HCT116 (cell line): ENCODE results near the gene PLEKHM3. TPM values are rescaled to one million over a fixed set of nuclear protein-coding genes. Genes with fewer than 3 reads are reported as not detected.

Source experiments
- ATAC-seq: fragments of 200-7000 bp; cut with Tn5 transposase; 2 replicates; pipeline ENCODE4 v1.9.1; 2020; ENCODE audit warnings: mild to moderate bottlenecking, moderate library complexity
- BruUV-seq: library from RNA; stranded (reverse); fragments of 400-500 nt; replicated peaks from 2 replicates; lab custom pipeline; 2021; lab: Mats Ljungman, UMichigan
- CTCF ChIA-PET: fragments of 300-600 bp; sonication (Branson Sonifier 250); formaldehyde crosslinking; loops from one replicate; lab custom pipeline; 2021; ENCODE audit warnings: antibody characterized with exemption; lab: Charles Lee
- POLR2A ChIA-PET: fragments of 300-600, 350-600 bp; sonication (Branson Sonifier 250); formaldehyde crosslinking; loops from one replicate; lab custom pipeline; 2021; ENCODE audit warnings: antibody characterized with exemption; lab: Charles Lee
- RAD21 ChIA-PET, 2 experiments: fragments of 300-600 bp; sonication (Branson Sonifier 250); formaldehyde crosslinking; loops; one replicate each; lab custom pipeline; 2023; ENCODE audit warnings: low total read pairs in 2 of 2; ENCODE audit not compliant: uncharacterized antibody in 2 of 2, unreplicated experiment in 2 of 2, low non-redundant PET in 1 of 2; lab: Charles Lee
- DNase-seq: peaks from one replicate; pipeline ENCODE4 v3.0.0-alpha.2; 2010; ENCODE audit warnings: low read depth, low spot score
- H2AFZ ChIP-seq: fragments of 200-600 bp; shearing (Covaris generic), sonication (generic); 2 replicates; pipeline ENCODE4 v1.6.1; 2017; ENCODE audit warnings: low read depth, mixed run types, mixed read lengths, antibody characterized with exemption, low read length; ENCODE audit not compliant: poor library complexity, severe bottlenecking
- H3K27ac ChIP-seq: 2 replicates; pipeline ENCODE4 v1.5.1; 2012; ENCODE audit warnings: low read depth, low read length
- H3K27me3 ChIP-seq: fragments of 200-600 bp; sonication (generic); 2 replicates; pipeline ENCODE4 v1.6.1; 2016; ENCODE audit warnings: mixed run types, low read length, mixed read lengths; ENCODE audit not compliant: insufficient read depth
- H3K36me3 ChIP-seq, 2 experiments: fragments of 200-500 bp in 1 of 2; fragments of 200-600 bp in 1 of 2; sonication (Bioruptor generic) in 1 of 2; sonication (generic) in 1 of 2; 2 replicates each; pipeline versions ENCODE4 v1.5.1 to v1.6.1; 2014 to 2016; ENCODE audit warnings: low read length in 2 of 2, inconsistent platforms in 1 of 2, mixed read lengths in 1 of 2, mixed run types in 1 of 2; ENCODE audit not compliant: insufficient read depth in 2 of 2, control insufficient read depth in 1 of 2
- H3K4me1 ChIP-seq, 2 experiments: fragments of 200-600 bp in 1 of 2; sonication (generic) in 1 of 2; 2 replicates each; pipeline versions ENCODE4 v1.5.1 to v1.6.1; 2012 to 2017; ENCODE audit warnings: low read length in 2 of 2, inconsistent platforms in 1 of 2, mild to moderate bottlenecking in 1 of 2, mixed read lengths in 1 of 2, mixed run types in 1 of 2, moderate library complexity in 1 of 2; ENCODE audit not compliant: insufficient read depth in 2 of 2, control insufficient read depth in 1 of 2
- H3K4me2 ChIP-seq: fragments of 200-600 bp; sonication (generic); 2 replicates; pipeline ENCODE4 v1.6.1; 2017; ENCODE audit warnings: mixed run types, low read length, mixed read lengths
- H3K4me3 ChIP-seq, 2 experiments: fragments of 200-600 bp in 1 of 2; sonication (generic) in 1 of 2; replicated peaks in 1 of 2; 2 replicates each; pipeline ENCODE4 v1.5.1; 2011 to 2016; ENCODE audit warnings: low read length in 2 of 2, control low read depth in 1 of 2, low read depth in 1 of 2, mild to moderate bottlenecking in 1 of 2, mixed read lengths in 1 of 2, mixed run types in 1 of 2
- H3K79me2 ChIP-seq: fragments of 200-600 bp; sonication (generic); 2 replicates; pipeline ENCODE4 v1.6.1; 2017; ENCODE audit warnings: mild to moderate bottlenecking, mixed run types, low read length, moderate library complexity, mixed read lengths; ENCODE audit not compliant: insufficient read depth
- H3K9ac ChIP-seq: fragments of 200-600 bp; sonication (generic); 2 replicates; pipeline ENCODE4 v1.6.1; 2016; ENCODE audit warnings: low read length, mixed read lengths
- H3K9me2 ChIP-seq: fragments of 200-600 bp; sonication (generic), shearing (Covaris generic); 2 replicates; pipeline ENCODE4 v1.6.1; 2017; ENCODE audit warnings: mixed run types, mild to moderate bottlenecking, moderate library complexity; ENCODE audit not compliant: insufficient read depth
- H3K9me3 ChIP-seq, 2 experiments: fragments of 200-500 bp in 1 of 2; fragments of 200-600 bp in 1 of 2; sonication (Bioruptor generic) in 1 of 2; sonication (generic) in 1 of 2; 2 replicates each; pipeline ENCODE4 v1.6.1; 2014 to 2017; ENCODE audit warnings: low read length in 2 of 2, mixed read lengths in 2 of 2, inconsistent platforms in 1 of 2, low read depth in 1 of 2, mild to moderate bottlenecking in 1 of 2, mixed run types in 1 of 2, moderate library complexity in 1 of 2; ENCODE audit not compliant: control insufficient read depth in 1 of 2, insufficient read depth in 1 of 2
- H4K20me1 ChIP-seq: fragments of 200-600 bp; sonication (generic), shearing (Covaris generic); 2 replicates; pipeline ENCODE4 v1.6.1; 2017; ENCODE audit warnings: mixed run types, mild to moderate bottlenecking, moderate library complexity; ENCODE audit not compliant: insufficient read depth
- CBX3 ChIP-seq: IDR thresholded peaks from 2 replicates; pipeline ENCODE4 v1.6.1; 2012; ENCODE audit warnings: low read depth
- ELF1 ChIP-seq: IDR thresholded peaks from 2 replicates; pipeline ENCODE4 v1.6.1; 2012; ENCODE audit warnings: low read depth, borderline replicate concordance
- POLR2AphosphoS5 ChIP-seq: IDR thresholded peaks from 2 replicates; pipeline ENCODE4 v1.6.1; 2011; ENCODE audit warnings: mild to moderate bottlenecking, low read depth, low read length, moderate library complexity
- SIN3A ChIP-seq: IDR thresholded peaks from 2 replicates; pipeline ENCODE4 v1.6.1; 2012; ENCODE audit warnings: low read depth
- SP1 ChIP-seq: IDR thresholded peaks from 2 replicates; pipeline ENCODE4 v1.6.1; 2012; ENCODE audit warnings: low read depth
- SRF ChIP-seq: IDR thresholded peaks from 2 replicates; pipeline ENCODE4 v1.6.1; 2012; ENCODE audit warnings: low read depth
- YY1 ChIP-seq: IDR thresholded peaks from 2 replicates; pipeline ENCODE4 v1.6.1; 2011; ENCODE audit warnings: low read length, low read depth, moderate library complexity, mild to moderate bottlenecking; ENCODE audit not compliant: insufficient replicate concordance; ENCODE audit errors: extremely low read depth
- ZFX ChIP-seq: fragments of 450-650 bp; IDR thresholded peaks from 2 replicates; pipeline ENCODE4 v1.6.1; 2017
- intact Hi-C: fragments of 100-400 bp; cut with micrococcal nuclease; formaldehyde crosslinking; loops from 2 replicates; pipeline ENCODE4 v1.10.0; 2022
- total RNA-seq: library from RNA; stranded (reverse); gene quantifications from one replicate; pipeline ENCODE4 v1.2.1, GENCODE V29; 2021; ENCODE audit not compliant: unreplicated experiment
- TF ChIP-seq, protein P1 (sequence below): IDR thresholded peaks from 2 replicates; pipeline ENCODE4 v1.6.1; 2012
- TF ChIP-seq, protein P2 (sequence below): IDR thresholded peaks from 2 replicates; pipeline ENCODE4 v1.6.1; 2012; ENCODE audit warnings: low read depth
- TF ChIP-seq, protein P3 (sequence below): IDR thresholded peaks from 2 replicates; pipeline ENCODE4 v1.6.1; 2011; ENCODE audit warnings: mild to moderate bottlenecking, low read length, moderate library complexity; ENCODE audit not compliant: insufficient replicate concordance; ENCODE audit errors: extremely low read depth
- TF ChIP-seq, protein P4 (sequence below): IDR thresholded peaks from 2 replicates; pipeline ENCODE4 v1.6.1; 2012

The PLEKHM3 gene
- total RNA-seq, 1 experiment from 2014 or later = 6.3 TPM

DNA sequence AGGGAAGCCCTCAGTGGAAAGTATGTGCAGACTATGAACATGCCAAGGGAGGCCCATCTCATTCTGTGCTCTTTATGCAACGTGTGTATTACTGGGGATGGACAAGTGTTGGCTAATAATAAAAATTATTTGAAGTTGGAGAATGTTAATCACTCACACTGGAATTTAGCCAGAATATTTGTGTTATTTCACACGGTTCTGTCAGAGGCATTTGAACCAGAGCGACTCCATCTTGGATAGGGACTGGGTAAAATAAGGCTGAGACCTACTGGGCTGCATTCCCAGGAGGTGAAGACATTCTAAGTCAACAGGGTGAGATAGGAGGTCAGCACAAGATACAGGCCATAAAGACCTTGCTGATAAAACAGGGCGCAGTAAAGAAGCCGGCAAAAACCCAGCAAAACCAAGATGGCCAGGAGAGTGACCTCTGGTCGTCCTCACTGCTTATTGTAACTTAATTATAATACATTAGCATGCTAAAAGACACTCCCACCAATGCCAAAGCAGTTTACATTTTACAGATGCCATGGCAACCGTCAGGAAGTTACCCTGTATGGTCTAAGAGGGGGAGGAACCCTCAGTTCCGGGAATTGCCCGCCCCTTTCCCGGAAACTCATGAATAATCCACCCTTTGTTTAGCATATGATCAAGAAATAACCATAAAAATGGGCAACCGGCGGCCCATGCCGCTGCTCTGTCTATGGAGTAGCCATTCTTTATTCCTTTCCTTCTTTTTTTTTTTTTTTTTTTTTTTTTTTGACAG, 253.1 kb downstream of the PLEKHM3 start:
- Histone ChIP-seq H3K9me2 (no peaks in the 10 kb centered on the region), H3K4me2 (no peak overlapping the region), H3K27me3 (no peaks in the 10 kb centered on the region), H4K20me1 (no peaks in the 10 kb centered on the region), H2AFZ (no peak overlapping the region), H3K9me3 (no peaks in the 10 kb centered on the region), H3K9ac (no peak overlapping the region), H3K79me2 (peaks cover 5% of the 10 kb centered on the region; the same call in 1 of the 2 replicates), H3K36me3 (peaks cover 0 to 5% of the 10 kb centered on the region in 2 experiments; a peak in 2 of 4 replicates), H3K27ac (no peak overlapping the region), H3K4me3 (no peak overlapping the region), H3K4me1 (peaks cover 4 to 16% of the 10 kb centered on the region in 2 experiments; a peak in 3 of 4 replicates)
- no TSS peak for BruUV-seq
- RAD21 ChIA-PET = no interaction called here
- TF ChIP-seq, protein P1, sequence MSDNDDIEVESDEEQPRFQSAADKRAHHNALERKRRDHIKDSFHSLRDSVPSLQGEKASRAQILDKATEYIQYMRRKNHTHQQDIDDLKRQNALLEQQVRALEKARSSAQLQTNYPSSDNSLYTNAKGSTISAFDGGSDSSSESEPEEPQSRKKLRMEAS = no peak
- TF ChIP-seq SRF = 0 out of 2 replicates have a peak, but pooled peaks have one; percentile 29
- CTCF ChIA-PET = no interaction called here
- ATAC-seq (no peak), DNase-seq (no peak)
- intact Hi-C loops = no loop called here
- POLR2A ChIA-PET = no interaction called here

DNA sequence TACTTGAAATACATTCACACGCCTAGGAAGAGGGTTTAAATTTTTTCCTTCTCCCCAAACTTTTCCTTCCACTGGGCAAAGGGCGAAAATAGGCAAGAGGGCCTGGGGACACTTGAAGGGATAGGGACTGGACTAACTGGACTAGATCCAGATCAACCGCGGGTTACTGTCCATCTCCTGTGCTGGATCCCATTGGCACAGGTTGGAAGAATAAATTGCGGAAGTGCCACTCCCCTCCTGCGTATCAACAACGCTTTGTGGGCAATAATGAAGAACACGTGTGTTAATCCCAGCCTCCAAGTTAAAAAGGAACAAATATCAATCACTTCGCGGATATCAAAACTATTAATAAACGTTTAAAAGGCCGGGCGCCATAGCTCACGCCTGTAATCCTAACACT, 253.9 kb downstream of the PLEKHM3 start:
- Histone ChIP-seq H3K9me2 (no peaks in the 10 kb centered on the region), H3K27ac (no peak overlapping the region), H3K4me1 (peaks cover 4 to 16% of the 10 kb centered on the region in 2 experiments; a peak in 3 of 4 replicates), H3K36me3 (peaks cover 0 to 7% of the 10 kb centered on the region in 2 experiments; a peak in 2 of 4 replicates), H3K79me2 (peaks cover 7% of the 10 kb centered on the region; the same call in 1 of the 2 replicates), H3K9ac (no peak overlapping the region), H3K27me3 (no peaks in the 10 kb centered on the region), H3K9me3 (no peaks in the 10 kb centered on the region), H3K4me3 (no peak overlapping the region), H4K20me1 (no peaks in the 10 kb centered on the region), H3K4me2 (no peak overlapping the region), H2AFZ (no peak overlapping the region)
- ChIA-PET CTCF (no interaction called here), RAD21 (no interaction called here), POLR2A (no interaction called here)
- ATAC-seq (no peak), DNase-seq (no peak)
- intact Hi-C loops = no loop called here
- no TSS peak for BruUV-seq
- TF ChIP-seq SP1 = no peak
- no peak for TF ChIP-seq CBX3
- no peak for TF ChIP-seq SIN3A
- no peak for TF ChIP-seq YY1
- no peak for TF ChIP-seq SRF
- TF ChIP-seq, protein P2, sequence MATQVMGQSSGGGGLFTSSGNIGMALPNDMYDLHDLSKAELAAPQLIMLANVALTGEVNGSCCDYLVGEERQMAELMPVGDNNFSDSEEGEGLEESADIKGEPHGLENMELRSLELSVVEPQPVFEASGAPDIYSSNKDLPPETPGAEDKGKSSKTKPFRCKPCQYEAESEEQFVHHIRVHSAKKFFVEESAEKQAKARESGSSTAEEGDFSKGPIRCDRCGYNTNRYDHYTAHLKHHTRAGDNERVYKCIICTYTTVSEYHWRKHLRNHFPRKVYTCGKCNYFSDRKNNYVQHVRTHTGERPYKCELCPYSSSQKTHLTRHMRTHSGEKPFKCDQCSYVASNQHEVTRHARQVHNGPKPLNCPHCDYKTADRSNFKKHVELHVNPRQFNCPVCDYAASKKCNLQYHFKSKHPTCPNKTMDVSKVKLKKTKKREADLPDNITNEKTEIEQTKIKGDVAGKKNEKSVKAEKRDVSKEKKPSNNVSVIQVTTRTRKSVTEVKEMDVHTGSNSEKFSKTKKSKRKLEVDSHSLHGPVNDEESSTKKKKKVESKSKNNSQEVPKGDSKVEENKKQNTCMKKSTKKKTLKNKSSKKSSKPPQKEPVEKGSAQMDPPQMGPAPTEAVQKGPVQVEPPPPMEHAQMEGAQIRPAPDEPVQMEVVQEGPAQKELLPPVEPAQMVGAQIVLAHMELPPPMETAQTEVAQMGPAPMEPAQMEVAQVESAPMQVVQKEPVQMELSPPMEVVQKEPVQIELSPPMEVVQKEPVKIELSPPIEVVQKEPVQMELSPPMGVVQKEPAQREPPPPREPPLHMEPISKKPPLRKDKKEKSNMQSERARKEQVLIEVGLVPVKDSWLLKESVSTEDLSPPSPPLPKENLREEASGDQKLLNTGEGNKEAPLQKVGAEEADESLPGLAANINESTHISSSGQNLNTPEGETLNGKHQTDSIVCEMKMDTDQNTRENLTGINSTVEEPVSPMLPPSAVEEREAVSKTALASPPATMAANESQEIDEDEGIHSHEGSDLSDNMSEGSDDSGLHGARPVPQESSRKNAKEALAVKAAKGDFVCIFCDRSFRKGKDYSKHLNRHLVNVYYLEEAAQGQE = no peak
- TF ChIP-seq, protein P1 = no peak
- TF ChIP-seq, protein P3, sequence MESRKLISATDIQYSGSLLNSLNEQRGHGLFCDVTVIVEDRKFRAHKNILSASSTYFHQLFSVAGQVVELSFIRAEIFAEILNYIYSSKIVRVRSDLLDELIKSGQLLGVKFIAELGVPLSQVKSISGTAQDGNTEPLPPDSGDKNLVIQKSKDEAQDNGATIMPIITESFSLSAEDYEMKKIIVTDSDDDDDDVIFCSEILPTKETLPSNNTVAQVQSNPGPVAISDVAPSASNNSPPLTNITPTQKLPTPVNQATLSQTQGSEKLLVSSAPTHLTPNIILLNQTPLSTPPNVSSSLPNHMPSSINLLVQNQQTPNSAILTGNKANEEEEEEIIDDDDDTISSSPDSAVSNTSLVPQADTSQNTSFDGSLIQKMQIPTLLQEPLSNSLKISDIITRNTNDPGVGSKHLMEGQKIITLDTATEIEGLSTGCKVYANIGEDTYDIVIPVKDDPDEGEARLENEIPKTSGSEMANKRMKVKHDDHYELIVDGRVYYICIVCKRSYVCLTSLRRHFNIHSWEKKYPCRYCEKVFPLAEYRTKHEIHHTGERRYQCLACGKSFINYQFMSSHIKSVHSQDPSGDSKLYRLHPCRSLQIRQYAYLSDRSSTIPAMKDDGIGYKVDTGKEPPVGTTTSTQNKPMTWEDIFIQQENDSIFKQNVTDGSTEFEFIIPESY = no peak
- TF ChIP-seq, protein P4, sequence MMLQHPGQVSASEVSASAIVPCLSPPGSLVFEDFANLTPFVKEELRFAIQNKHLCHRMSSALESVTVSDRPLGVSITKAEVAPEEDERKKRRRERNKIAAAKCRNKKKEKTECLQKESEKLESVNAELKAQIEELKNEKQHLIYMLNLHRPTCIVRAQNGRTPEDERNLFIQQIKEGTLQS = no peak
- no peak for TF ChIP-seq POLR2AphosphoS5
- no peak for TF ChIP-seq ZFX
- no peak for TF ChIP-seq ELF1
